VCaP (cell line): Measurements from ENCODE around the gene ARFGEF2.

Source experiments
- H3K27ac ChIP-seq: fragments of 450-650 bp; 2 replicates; pipeline ENCODE4 v1.5.1; 2017
- TF ChIP-seq, protein P1 (sequence below): fragments of 450-650 bp; conservative IDR thresholded peaks from 2 replicates; pipeline ENCODE4 v1.5.1; 2017; ENCODE audit warnings: mild to moderate bottlenecking, moderate library complexity

The ARFGEF2 gene

DNA sequence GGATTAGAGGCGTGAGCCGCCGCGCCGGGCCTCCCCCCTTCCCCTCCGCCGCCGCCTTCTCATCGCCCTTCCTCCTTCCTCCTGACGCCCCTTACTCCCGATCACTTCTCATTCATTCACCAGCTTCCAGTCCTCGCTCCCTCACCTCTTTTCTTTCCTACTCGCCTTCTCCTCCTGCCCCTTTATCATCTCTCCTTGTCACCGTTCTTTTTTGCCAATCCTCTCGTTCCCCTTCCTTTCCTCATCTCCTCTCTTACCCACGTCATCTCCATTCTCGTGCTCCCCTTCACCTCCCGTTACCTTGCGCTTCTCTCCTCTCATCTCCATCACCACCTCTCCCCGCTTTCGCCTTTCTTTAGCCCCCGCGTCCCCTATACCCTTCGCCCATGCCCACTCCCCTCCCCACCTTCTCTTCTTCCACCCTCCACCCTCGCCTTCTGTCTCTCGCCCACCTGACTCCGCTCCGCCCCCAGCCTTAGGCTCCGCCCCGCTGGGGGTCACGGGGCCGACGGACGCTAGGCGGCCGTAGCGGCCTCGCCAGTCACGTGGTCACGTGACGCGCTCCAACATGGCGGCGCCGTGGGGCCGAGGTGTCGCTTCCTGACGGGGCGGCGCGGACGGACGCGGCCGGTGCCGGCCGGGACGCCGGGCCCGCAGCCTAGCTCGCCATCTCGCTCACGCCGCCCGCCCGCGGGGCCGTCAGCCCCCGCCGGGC, at the start of gene ARFGEF2:
Gene ARFGEF2 (plus strand): TSS at position 544 of the 715 bp plus-strand sequence. CDS start 179 bp downstream, outside the sequence.
- H3K27ac ChIP-seq, result peak within 1 kb of the TSS; percentile 93
- TF ChIP-seq, protein P1, sequence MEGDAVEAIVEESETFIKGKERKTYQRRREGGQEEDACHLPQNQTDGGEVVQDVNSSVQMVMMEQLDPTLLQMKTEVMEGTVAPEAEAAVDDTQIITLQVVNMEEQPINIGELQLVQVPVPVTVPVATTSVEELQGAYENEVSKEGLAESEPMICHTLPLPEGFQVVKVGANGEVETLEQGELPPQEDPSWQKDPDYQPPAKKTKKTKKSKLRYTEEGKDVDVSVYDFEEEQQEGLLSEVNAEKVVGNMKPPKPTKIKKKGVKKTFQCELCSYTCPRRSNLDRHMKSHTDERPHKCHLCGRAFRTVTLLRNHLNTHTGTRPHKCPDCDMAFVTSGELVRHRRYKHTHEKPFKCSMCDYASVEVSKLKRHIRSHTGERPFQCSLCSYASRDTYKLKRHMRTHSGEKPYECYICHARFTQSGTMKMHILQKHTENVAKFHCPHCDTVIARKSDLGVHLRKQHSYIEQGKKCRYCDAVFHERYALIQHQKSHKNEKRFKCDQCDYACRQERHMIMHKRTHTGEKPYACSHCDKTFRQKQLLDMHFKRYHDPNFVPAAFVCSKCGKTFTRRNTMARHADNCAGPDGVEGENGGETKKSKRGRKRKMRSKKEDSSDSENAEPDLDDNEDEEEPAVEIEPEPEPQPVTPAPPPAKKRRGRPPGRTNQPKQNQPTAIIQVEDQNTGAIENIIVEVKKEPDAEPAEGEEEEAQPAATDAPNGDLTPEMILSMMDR, result no peak; the same call in 1 of the 2 replicates

DNA sequence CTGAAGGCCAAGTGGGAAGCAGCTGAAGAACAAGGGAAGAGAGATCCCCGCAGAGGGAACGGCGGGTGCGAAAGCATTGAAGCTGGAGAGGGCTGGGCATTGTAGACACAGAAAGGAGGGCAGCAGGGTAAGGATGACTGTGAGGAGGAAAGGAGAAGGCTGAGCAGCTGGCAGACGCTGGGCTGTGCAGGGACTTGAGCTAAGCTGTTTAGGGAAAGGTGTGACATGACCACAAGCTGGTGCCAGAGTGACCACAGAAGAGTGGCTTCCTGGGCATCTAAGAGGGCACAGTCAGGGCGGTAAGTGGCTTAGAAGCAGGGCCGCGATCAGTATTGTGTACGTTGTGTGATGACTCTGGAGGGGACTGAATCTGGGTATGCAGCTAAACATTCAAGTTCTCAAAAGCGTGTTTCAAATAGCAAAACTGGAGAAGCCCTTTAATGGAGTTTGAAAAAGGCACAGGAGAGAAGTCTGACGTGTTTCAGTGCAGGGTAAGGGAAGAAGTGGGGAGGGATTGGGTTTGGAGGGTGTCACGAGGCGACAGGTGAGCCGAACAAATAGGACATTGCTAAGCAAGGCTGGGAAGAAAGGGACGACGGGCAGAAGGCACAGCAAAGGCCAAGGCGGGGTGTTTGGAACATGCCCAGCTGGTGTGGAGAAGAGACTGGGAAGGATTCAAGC, 46.1 kb upstream of the ARFGEF2 start:
- TF ChIP-seq, protein P1, result no peak
- no peak overlapping the region for H3K27ac ChIP-seq

DNA sequence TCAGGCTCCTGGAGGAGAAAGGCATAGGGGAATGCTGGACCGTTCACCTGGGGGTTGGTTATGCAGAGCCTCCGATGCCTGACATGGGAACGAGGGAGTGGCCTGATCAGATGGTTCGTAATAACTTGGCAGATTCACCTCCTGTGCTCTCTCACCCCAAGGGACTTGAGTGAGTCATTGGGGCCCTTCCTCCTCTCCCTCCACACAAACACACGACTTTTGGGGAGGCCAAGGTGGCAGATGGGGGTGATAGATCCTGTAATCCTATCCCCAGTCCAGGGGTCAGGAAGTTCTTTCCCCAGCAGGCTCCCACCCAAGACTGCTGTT, 45.6 kb upstream of the ARFGEF2 start:
- no peak overlapping the region for H3K27ac ChIP-seq
- TF ChIP-seq, protein P1, result no peak

DNA sequence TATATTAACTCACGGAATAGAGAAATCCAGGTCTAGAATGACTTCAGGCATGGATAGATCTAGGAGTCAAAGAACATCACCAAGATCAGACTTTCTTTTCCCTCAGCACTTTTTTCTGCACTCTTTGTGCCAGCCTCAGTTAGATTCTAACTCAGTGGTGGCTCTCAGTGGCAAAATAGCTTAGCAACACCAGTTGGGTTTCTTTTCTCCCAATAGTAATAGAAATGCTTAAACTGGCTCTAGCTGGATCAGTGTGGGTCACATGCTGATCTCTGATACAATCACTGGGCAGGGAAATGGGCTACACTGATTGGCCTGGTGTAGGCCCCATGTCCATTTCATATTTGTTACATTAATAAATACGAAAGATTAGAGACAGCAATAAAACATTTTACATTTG, 44.2 kb upstream of the ARFGEF2 start:
- TF ChIP-seq, protein P1, result no peak
- H3K27ac ChIP-seq, result no peak overlapping the region

DNA sequence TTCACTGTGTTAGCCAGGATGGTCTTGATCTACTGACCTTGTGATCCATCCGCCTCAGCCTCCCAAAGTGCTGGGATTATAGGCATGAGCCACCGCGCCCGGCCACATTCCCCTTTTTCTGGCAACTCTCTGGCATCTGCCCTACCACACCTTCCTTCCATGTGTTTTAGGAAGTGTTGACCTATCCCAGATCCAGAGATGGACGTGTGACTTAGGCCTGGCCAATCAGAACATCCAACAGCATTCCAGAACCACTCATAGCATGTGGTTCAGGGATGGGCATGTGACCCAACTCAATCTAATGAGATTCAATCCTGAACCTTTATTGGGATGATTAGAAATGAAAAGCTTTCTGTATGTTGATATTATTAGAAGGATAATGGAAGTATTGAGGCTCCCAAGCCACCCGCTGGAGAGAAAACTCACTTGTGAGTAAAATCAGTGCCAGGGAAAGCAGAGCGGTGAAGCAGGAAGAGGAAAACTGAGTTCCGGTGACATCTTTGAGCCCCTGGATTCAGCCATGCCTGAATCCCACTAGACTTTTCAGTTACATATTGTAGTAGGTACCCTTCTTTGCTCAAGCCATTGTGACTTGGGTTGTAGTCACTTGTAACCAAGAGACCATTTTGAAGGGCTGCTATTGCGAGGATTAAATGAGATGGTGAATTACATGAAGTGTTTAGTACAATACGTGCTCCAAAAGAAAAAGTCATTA, 42.8 kb upstream of the ARFGEF2 start:
- TF ChIP-seq, protein P1, result no peak
- no peak overlapping the region for H3K27ac ChIP-seq

DNA sequence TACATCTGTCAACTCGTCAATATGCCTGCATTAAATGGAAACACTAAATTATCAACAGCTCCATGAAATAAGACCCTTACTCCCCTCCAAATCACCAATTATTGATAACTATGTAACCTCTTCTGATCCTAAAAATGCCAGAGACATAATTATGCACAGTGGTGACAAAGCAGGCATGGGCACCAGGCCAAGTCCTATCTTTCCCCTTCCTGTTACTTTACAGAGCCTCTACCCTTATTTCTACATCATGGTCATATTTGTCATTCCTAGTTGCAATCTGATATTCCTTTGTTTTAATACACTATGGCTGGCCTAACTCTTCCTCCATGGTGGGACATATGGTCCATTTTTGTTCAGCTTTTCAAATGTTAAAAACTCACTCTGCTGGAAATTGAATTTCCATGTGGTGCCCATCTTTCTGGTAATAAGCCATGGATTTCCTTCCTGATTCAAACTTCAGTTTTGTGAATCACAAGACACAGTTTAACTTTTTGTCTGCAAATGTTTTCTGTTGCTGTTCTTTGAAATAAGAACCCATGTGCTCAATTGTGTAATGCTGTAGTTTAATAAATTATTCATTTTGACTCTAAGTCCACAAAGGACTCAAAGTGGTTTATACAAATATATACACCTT, 41.8 kb upstream of the ARFGEF2 start:
- no peak overlapping the region for H3K27ac ChIP-seq
- TF ChIP-seq, protein P1, result no peak

DNA sequence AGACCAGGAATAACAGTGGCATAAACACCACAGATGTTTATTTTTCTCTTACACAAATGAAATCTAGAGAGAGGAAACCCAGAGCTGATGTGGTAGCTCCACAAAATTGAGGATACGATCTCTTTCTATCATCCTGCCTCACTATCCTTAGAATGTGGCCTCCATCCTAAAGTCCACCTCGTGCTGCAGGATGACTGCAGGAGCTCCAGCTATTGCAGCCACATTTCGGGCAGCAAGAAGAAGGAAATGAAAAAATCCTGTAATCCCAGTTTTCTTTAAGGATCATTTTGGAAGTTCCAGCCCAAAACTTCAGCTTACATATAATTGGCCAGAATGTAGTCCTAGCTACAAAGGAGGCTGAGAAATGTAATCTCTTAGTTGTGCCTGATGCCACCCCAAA, 41.2 kb upstream of the ARFGEF2 start:
- TF ChIP-seq, protein P1, result no peak
- H3K27ac ChIP-seq, result no peak overlapping the region
